ENCODE measurements around the gene KSR2. TPM values are rescaled to one million over a fixed set of nuclear protein-coding genes. Genes with fewer than 3 reads are reported as not detected.

KSR2 gene
- total RNA-seq, 2 donors from 2014 or later, result 1.2 to 1.3 TPM

- no peak overlapping the region for H3K9ac ChIP-seq (ENCODE audit: low read depth in 2 of 2, low read length in 2 of 2)
- no peak for DNase-seq
- H3K4me1 ChIP-seq, result no peaks in the 10 kb centered on the region
- H3K4me3 ChIP-seq, result no peak overlapping the region
- no peaks in the 10 kb centered on the region for H3K9me3 ChIP-seq
- H3K27ac ChIP-seq, result no peak overlapping the region
- H3K27me3 ChIP-seq, result no peaks in the 10 kb centered on the region
- no peaks in the 10 kb centered on the region for H3K36me3 ChIP-seq
- intact Hi-C loops (cut with DNase I), result no loop called here
- TF ChIP-seq CTCF (IDR thresholded peaks at IDR 0.05), result no peak
Observed at GRCh38 chr12:117778656-117779055, 190.1 kb downstream of the KSR2 start.

GRCh38 chr12:117774941-117775775 is 193.6 kb downstream of the KSR2 start:
- H3K4me1 ChIP-seq, result no peaks in the 10 kb centered on the region
- H3K36me3 ChIP-seq, result no peaks in the 10 kb centered on the region
- no peak for DNase-seq
- H3K4me3 ChIP-seq, result no peak overlapping the region
- no peak overlapping the region for H3K9ac ChIP-seq (ENCODE audit: low read depth in 2 of 2, low read length in 2 of 2)
- H3K27me3 ChIP-seq, result no peaks in the 10 kb centered on the region
- TF ChIP-seq CTCF (IDR thresholded peaks at IDR 0.05), result no peak
- no peak overlapping the region for H3K27ac ChIP-seq
- intact Hi-C loops (cut with DNase I), result no loop called here
- H3K9me3 ChIP-seq, result no peaks in the 10 kb centered on the region

- Histone ChIP-seq H3K4me3 (no peak overlapping the region), H3K27me3 (no peaks in the 10 kb centered on the region), H3K9me3 (no peaks in the 10 kb centered on the region), H3K4me1 (no peaks in the 10 kb centered on the region), H3K27ac (no peak overlapping the region), H3K9ac (ENCODE audit: low read depth in 2 of 2, low read length in 2 of 2) (no peak overlapping the region), H3K36me3 (no peaks in the 10 kb centered on the region)
- DNase-seq, result no peak
- intact Hi-C loops (cut with DNase I), result no loop called here
- no peak for TF ChIP-seq CTCF (IDR thresholded peaks at IDR 0.05)
Observed at GRCh38 chr12:117768860-117769259, 199.9 kb downstream of the KSR2 start.

GRCh38 chr12:117766008-117766407 is 202.8 kb downstream of the KSR2 start:
- no peaks in the 10 kb centered on the region for H3K4me1 ChIP-seq
- H3K9me3 ChIP-seq, result no peaks in the 10 kb centered on the region
- no peaks in the 10 kb centered on the region for H3K27me3 ChIP-seq
- H3K4me3 ChIP-seq, result no peak overlapping the region
- no peak for DNase-seq
- no peak overlapping the region for H3K27ac ChIP-seq
- no peak for TF ChIP-seq CTCF (IDR thresholded peaks at IDR 0.05)
- H3K36me3 ChIP-seq, result no peaks in the 10 kb centered on the region
- no peak overlapping the region for H3K9ac ChIP-seq (ENCODE audit: low read depth in 2 of 2, low read length in 2 of 2)
- intact Hi-C loops (cut with DNase I), result no loop called here

- Histone ChIP-seq H3K9ac (ENCODE audit: low read depth in 2 of 2, low read length in 2 of 2) (no peak overlapping the region), H3K9me3 (no peaks in the 10 kb centered on the region)
- intact Hi-C loops (cut with DNase I), result no loop called here
Observed at GRCh38 chr12:117762143-117762542, 206.6 kb downstream of the KSR2 start.

More at GRCh38 chr12:117762143-117762542, 206.6 kb downstream of the KSR2 start:
- Histone ChIP-seq H3K4me3 (no peak overlapping the region), H3K36me3 (no peaks in the 10 kb centered on the region), H3K4me1 (no peaks in the 10 kb centered on the region), H3K27me3 (no peaks in the 10 kb centered on the region), H3K27ac (no peak overlapping the region)
- DNase-seq, result no peak
- no peak for TF ChIP-seq CTCF (IDR thresholded peaks at IDR 0.05)

Measured in colonic mucosa (tissue), 4 donors.